Adrenal gland (tissue), 12 donors: ENCODE results near the gene ZCCHC8. TPM values are rescaled to one million over a fixed set of nuclear protein-coding genes. Genes with fewer than 3 reads are reported as not detected.
"Not testable (repeated sequence)": the region's sequence is repeated elsewhere in the genome, so short reads cannot be mapped to it uniquely, and the experiment has no call there.

Experiments
- DNase-seq, 7 donors: peaks; one replicate each; pipeline ENCODE4 v3.0.0-alpha.2; 2019 to 2020
- H3K27ac ChIP-seq, 5 donors: fragments of 200-600 bp; sonication (generic) in 4 of 5; 1 replicate in 3 of 5; 2 replicates in 2 of 5; pipeline versions ENCODE4 v1.5.1 to v1.8.0; 2016 to 2020; ENCODE audit warnings: mild to moderate bottlenecking in 1 of 5
- H3K27me3 ChIP-seq: fragments of 200-600 bp; 2 replicates; pipeline ENCODE4 v1.8.0; 2021
- H3K36me3 ChIP-seq, 2 donors: fragments of 200-600 bp; replicated peaks in 1 of 2; 1 replicate in 1 of 2; 2 replicates in 1 of 2; pipeline versions ENCODE4 v1.5.1 to v1.8.0; 2018 to 2022
- H3K4me1 ChIP-seq, 2 donors: fragments of 200-600 bp; replicated peaks in 1 of 2; 1 replicate in 1 of 2; 2 replicates in 1 of 2; pipeline versions ENCODE4 v1.5.1 to v1.8.0; 2018 to 2021
- H3K4me3 ChIP-seq, 4 donors: fragments of 200-600 bp; sonication (generic) in 3 of 4; one replicate each; pipeline ENCODE4 v1.5.1; 2016 to 2018
- H3K9me3 ChIP-seq, 3 donors: fragments of 200-600 bp; sonication (generic) in 1 of 3; replicated peaks in 1 of 3; 1 replicate in 2 of 3; 2 replicates in 1 of 3; pipeline versions ENCODE4 v1.5.1 to v1.8.0; 2016 to 2021
- CTCF ChIP-seq, 6 experiments: fragments of 450-650 bp in 4 of 6; fragments of 200-600 bp in 2 of 6; sonication (generic) in 1 of 6; IDR thresholded peaks; 1 replicate in 5 of 6; 2 replicates in 1 of 6; pipeline versions ENCODE4 v1.5.1 to v1.8.0; 2016 to 2021; ENCODE audit warnings: antibody characterized with exemption in 6 of 6, mild to moderate bottlenecking in 2 of 6, moderate library complexity in 1 of 6
- POLR2A ChIP-seq, 2 donors: fragments of 450-650 bp; IDR thresholded peaks; one replicate each; pipeline ENCODE4 v1.6.1; 2017; ENCODE audit warnings: antibody characterized with exemption in 2 of 2, mild to moderate bottlenecking in 2 of 2, moderate library complexity in 1 of 2
- WGBS, 4 donors: extraction: QIAGEN DNeasy Blood & Tissue Kit in 2 of 4; methylation state at CpG; one replicate each; pipeline versions ENCODE4 v1.1.5 to v1.1.7; 2013 to 2017; 5-methylcytosine and 5-hydroxymethylcytosine counted together
- intact Hi-C, 2 donors: fragments of 100-400 bp; cut with DNase I; formaldehyde crosslinking; loops; one replicate each; pipeline versions ENCODE4 v1.14.1 to v1.15.0; 2022 to 2023
- polyA plus RNA-seq, 3 donors: library from polyadenylated mRNA; stranded (reverse); fragments of 200-250 nt in 2 of 3; fragments of 350-450 nt in 1 of 3; fragmentation: Illumina TruSeq in 1 of 3; extraction: RNeasy Lipid Tissue Mini Kit (QIAGEN cat#74804) in 1 of 3; gene quantifications; one replicate each; pipeline ENCODE4 v1.2.3, GENCODE V29; 2013 to 2014
- total RNA-seq, 9 donors: library from RNA; depleted of rRNA in 4 of 9; stranded (reverse); fragments of >200 nt in 4 of 9; fragments of 120-200 nt in 1 of 9; fragmentation: NEBNext Ultra II Directional in 1 of 9; extraction: Animal tissue kit (Norgen Biotek cat#: 25700) in 1 of 9; gene quantifications; one replicate each; pipeline versions ENCODE4 v1.1.0 to v1.2.4, GENCODE V29; 2013 to 2023
- donor health status: healthy with polysubstance abuse.
- donor health status: Bipolar disorder and iron deficiency.
- donor health status: DM: yes; HTN: yes; CAD: no.
- donor health status: DM: no; HTN: no; CAD: no.
- donor health status: DM: no; HTN: no; CAD: no.
- donor health status: DM: yes; HTN: yes; CAD: no.

The ZCCHC8 gene
- total and polyA plus RNA-seq, 12 donors = 10.7 to 55.3 (median 19.3) TPM

GRCh38 chr12:122467983-122468382 is 32.7 kb downstream of the ZCCHC8 start:
- DNase-seq = peak in 1 of 7 donors; percentile 27
- Histone ChIP-seq H3K4me3 (no peak overlapping the region), H3K27me3 (no peaks in the 10 kb centered on the region), H3K4me1 (no peaks in the 10 kb centered on the region), H3K36me3 (peaks cover 0 to 7% of the 10 kb centered on the region in 2 donors), H3K9me3 (no peaks in the 10 kb centered on the region), H3K27ac (no peak overlapping the region)
- WGBS, 4 donors = 37 to 59% (median 52%) methylated on average over 4 of the region's 4 CpGs
- intact Hi-C loops = loop anchor here in 1 of 2 donors (10.0 kb wide), 1 partner anchor 63 kb away; no protein-coding TSS in a partner anchor
- TF ChIP-seq POLR2A (IDR thresholded peaks at IDR 0.05) = no peak
- TF ChIP-seq CTCF (IDR thresholded peaks at IDR 0.05) = no peak

GRCh38 chr12:122464317-122465042 is 36.3 kb downstream of the ZCCHC8 start:
- H3K27me3 ChIP-seq, H3K9me3 ChIP-seq, H3K36me3 ChIP-seq, H3K4me1 ChIP-seq, H3K4me3 ChIP-seq: not testable (repeated sequence)
- peak in 6 of 7 donors; percentile 57 to 80 (median 66) for DNase-seq
- 67 to 84% (median 79%) methylated on average over 17 of the region's 17 CpGs for WGBS, 4 donors
- H3K27ac ChIP-seq = peak overlapping the region in 2 of 5 donors; percentile 26 to 67
- intact Hi-C loops = loop anchor here in 1 of 2 donors (10.0 kb wide), 1 partner anchor 60 kb away; no protein-coding TSS in a partner anchor

GRCh38 chr12:122460641-122461040 is 40.1 kb downstream of the ZCCHC8 start:
- 55 to 80% (median 74%) methylated on average over 2 of the region's 2 CpGs for WGBS, 4 donors
- H3K4me1 ChIP-seq = peaks cover 0 to 6% of the 10 kb centered on the region in 2 donors

GRCh38 chr12:122460061-122460460 is 40.7 kb downstream of the ZCCHC8 start:
- TF ChIP-seq POLR2A (IDR thresholded peaks at IDR 0.05) = no peak
- no peaks in the 10 kb centered on the region for H3K27me3 ChIP-seq
- intact Hi-C loops = loop anchor here in 1 of 2 donors (10.0 kb wide), 1 partner anchor 55 kb away; no protein-coding TSS in a partner anchor
- H3K4me3 ChIP-seq = no peak overlapping the region
- peaks cover 0 to 6% of the 10 kb centered on the region in 2 donors for H3K4me1 ChIP-seq
- no peaks in the 10 kb centered on the region for H3K36me3 ChIP-seq
- no peak for DNase-seq
- H3K27ac ChIP-seq = no peak overlapping the region
- H3K9me3 ChIP-seq = no peaks in the 10 kb centered on the region
- 92 to 97% (median 95%) methylated on average over 7 of the region's 7 CpGs for WGBS, 4 donors

More at GRCh38 chr12:122460641-122461040, 40.1 kb downstream of the ZCCHC8 start:
- H3K36me3 ChIP-seq = no peaks in the 10 kb centered on the region
- H3K27me3 ChIP-seq = no peaks in the 10 kb centered on the region
- no peak overlapping the region for H3K27ac ChIP-seq
- no peak overlapping the region for H3K4me3 ChIP-seq
- TF ChIP-seq POLR2A (IDR thresholded peaks at IDR 0.05) (no peak), CTCF (IDR thresholded peaks at IDR 0.05) (no peak)
- intact Hi-C loops = loop anchor here in 1 of 2 donors (10.0 kb wide), 1 partner anchor 56 kb away; no protein-coding TSS in a partner anchor
- peak in 1 of 7 donors; percentile 46 for DNase-seq
- no peaks in the 10 kb centered on the region for H3K9me3 ChIP-seq

- Histone ChIP-seq H3K4me1 (peaks cover 0 to 6% of the 10 kb centered on the region in 2 donors), H3K27me3 (no peaks in the 10 kb centered on the region), H3K4me3 (no peak overlapping the region), H3K9me3 (no peaks in the 10 kb centered on the region), H3K36me3 (no peaks in the 10 kb centered on the region), H3K27ac (no peak overlapping the region)
- peak in 2 of 7 donors; percentile 45 to 50 for DNase-seq
- no peak for TF ChIP-seq CTCF (IDR thresholded peaks at IDR 0.05)
- no peak for TF ChIP-seq POLR2A (IDR thresholded peaks at IDR 0.05)
- intact Hi-C loops = no loop called here
- WGBS, 4 donors = 80 to 94% (median 93%) methylated on average over 2 of the region's 2 CpGs
Observed at GRCh38 chr12:122459211-122459610, 41.5 kb downstream of the ZCCHC8 start.
